Loucy (cell line): Measurements from ENCODE around the gene PLEKHG4B.

Source experiments
- EZH2phosphoT487 ChIP-seq: fragments of 200-600 bp; IDR thresholded peaks from 2 replicates; pipeline ENCODE4 v1.6.1; 2018; ENCODE audit warnings: antibody characterized with exemption, mild to moderate bottlenecking, moderate library complexity, borderline replicate concordance
- TF ChIP-seq, protein P1 (sequence below): fragments of 200-600 bp; sonication (generic); conservative IDR thresholded peaks from 2 replicates; pipeline ENCODE4 v1.5.1; 2014; ENCODE audit warnings: mild to moderate bottlenecking, antibody characterized with exemption, low read length

- TF ChIP-seq, protein P1, sequence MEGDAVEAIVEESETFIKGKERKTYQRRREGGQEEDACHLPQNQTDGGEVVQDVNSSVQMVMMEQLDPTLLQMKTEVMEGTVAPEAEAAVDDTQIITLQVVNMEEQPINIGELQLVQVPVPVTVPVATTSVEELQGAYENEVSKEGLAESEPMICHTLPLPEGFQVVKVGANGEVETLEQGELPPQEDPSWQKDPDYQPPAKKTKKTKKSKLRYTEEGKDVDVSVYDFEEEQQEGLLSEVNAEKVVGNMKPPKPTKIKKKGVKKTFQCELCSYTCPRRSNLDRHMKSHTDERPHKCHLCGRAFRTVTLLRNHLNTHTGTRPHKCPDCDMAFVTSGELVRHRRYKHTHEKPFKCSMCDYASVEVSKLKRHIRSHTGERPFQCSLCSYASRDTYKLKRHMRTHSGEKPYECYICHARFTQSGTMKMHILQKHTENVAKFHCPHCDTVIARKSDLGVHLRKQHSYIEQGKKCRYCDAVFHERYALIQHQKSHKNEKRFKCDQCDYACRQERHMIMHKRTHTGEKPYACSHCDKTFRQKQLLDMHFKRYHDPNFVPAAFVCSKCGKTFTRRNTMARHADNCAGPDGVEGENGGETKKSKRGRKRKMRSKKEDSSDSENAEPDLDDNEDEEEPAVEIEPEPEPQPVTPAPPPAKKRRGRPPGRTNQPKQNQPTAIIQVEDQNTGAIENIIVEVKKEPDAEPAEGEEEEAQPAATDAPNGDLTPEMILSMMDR, result no peak
- TF ChIP-seq EZH2phosphoT487, result no peak
Measured at GRCh38 chr5:172421-172820, 80.5 kb downstream of the PLEKHG4B start.
